ENCODE results near the gene USP7.
"Not testable (repeated sequence)": the region's sequence is repeated elsewhere in the genome, so short reads cannot be mapped to it uniquely, and the experiment has no call there.

USP7 gene

GRCh38 chr16:8971416-8971815, 7.7 kb upstream of the USP7 start:
- H3K36me3 ChIP-seq (ENCODE audit: control insufficient read depth, low read depth, low read length) = no peaks in the 10 kb centered on the region
- H3K27me3 ChIP-seq (ENCODE audit: control insufficient read depth, insufficient read depth, low read length) = no peaks in the 10 kb centered on the region
- no peaks in the 10 kb centered on the region for H3K9me3 ChIP-seq (ENCODE audit: control insufficient read depth, low read depth, low read length)
- no peak overlapping the region for H3K27ac ChIP-seq (ENCODE audit: low read length)
- H3K4me1 ChIP-seq (ENCODE audit: control insufficient read depth, low read depth, low read length) = peaks cover 17% of the 10 kb centered on the region
- no peak overlapping the region for H3K4me3 ChIP-seq (ENCODE audit: low read length)
- no peak overlapping the region for H3K9ac ChIP-seq (ENCODE audit: low read length)

- not testable (repeated sequence) for H3K36me3 ChIP-seq (ENCODE audit: control insufficient read depth, low read depth, low read length); H3K27ac ChIP-seq (ENCODE audit: low read length); H3K4me3 ChIP-seq (ENCODE audit: low read length); H3K9ac ChIP-seq (ENCODE audit: low read length); H3K9me3 ChIP-seq (ENCODE audit: control insufficient read depth, low read depth, low read length); H3K27me3 ChIP-seq (ENCODE audit: control insufficient read depth, insufficient read depth, low read length)
- H3K4me1 ChIP-seq (ENCODE audit: control insufficient read depth, low read depth, low read length) = peaks cover 18% of the 10 kb centered on the region
Observed at GRCh38 chr16:8969202-8969897, 5.6 kb upstream of the USP7 start.

DNA sequence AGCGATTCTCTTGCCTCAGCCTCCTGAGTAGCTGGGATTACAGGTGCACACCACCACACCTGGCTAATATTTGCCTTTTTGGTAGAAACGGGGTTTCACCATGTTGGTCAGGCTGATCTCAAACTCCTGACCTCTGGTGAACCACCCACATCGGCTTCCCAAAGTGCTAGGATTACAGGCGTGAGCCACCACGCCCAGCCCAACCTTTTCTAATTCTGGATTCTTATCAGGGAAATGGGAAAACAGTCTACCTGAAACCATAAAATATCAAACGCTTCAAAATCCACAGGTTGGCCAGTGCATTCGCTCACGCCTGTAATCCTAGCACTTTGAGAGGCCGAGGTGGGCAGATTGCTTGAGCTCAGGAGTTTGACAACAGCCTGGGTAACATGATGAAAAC, 4.3 kb upstream of the USP7 start:
- not testable (repeated sequence) for H3K27ac ChIP-seq (ENCODE audit: low read length); H3K9me3 ChIP-seq (ENCODE audit: control insufficient read depth, low read depth, low read length); H3K9ac ChIP-seq (ENCODE audit: low read length); H3K36me3 ChIP-seq (ENCODE audit: control insufficient read depth, low read depth, low read length); H3K4me3 ChIP-seq (ENCODE audit: low read length)
- H3K4me1 ChIP-seq (ENCODE audit: control insufficient read depth, low read depth, low read length) = peaks cover 18% of the 10 kb centered on the region
- H3K27me3 ChIP-seq (ENCODE audit: control insufficient read depth, insufficient read depth, low read length) = peaks cover 11% of the 10 kb centered on the region

GRCh38 chr16:8967132-8967821, 3.6 kb upstream of the USP7 start:
- no peaks in the 10 kb centered on the region for H3K9me3 ChIP-seq (ENCODE audit: control insufficient read depth, low read depth, low read length)
- H3K9ac ChIP-seq (ENCODE audit: low read length) = no peak overlapping the region
- H3K27me3 ChIP-seq (ENCODE audit: control insufficient read depth, insufficient read depth, low read length) = peaks cover 13% of the 10 kb centered on the region
- H3K36me3 ChIP-seq (ENCODE audit: control insufficient read depth, low read depth, low read length) = no peaks in the 10 kb centered on the region
- H3K4me3 ChIP-seq (ENCODE audit: low read length) = peak overlapping the region; percentile 11
- no peak overlapping the region for H3K27ac ChIP-seq (ENCODE audit: low read length)
- peaks cover 18% of the 10 kb centered on the region for H3K4me1 ChIP-seq (ENCODE audit: control insufficient read depth, low read depth, low read length)

DNA sequence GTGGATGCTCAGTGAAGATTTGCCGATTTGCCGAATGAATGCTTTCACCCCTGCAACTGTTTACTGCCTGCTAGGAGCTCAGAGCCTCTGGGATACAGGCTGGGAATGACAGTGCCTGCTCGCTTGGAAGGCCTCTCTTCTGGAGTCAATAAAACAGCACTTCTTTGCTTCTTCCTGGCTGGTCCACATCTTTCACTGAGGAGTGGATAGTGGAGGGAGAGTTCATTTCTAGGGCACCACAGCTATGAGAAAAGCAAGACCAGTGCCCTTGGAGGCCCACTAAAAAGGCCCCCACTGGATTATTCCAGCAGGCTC, 3.1 kb upstream of the USP7 start:
- Histone ChIP-seq H3K9ac (ENCODE audit: low read length) (no peak overlapping the region), H3K4me1 (ENCODE audit: control insufficient read depth, low read depth, low read length) (peaks cover 22% of the 10 kb centered on the region), H3K4me3 (ENCODE audit: low read length) (peak overlapping the region; percentile 11), H3K36me3 (ENCODE audit: control insufficient read depth, low read depth, low read length) (no peaks in the 10 kb centered on the region), H3K9me3 (ENCODE audit: control insufficient read depth, low read depth, low read length) (no peaks in the 10 kb centered on the region), H3K27ac (ENCODE audit: low read length) (no peak overlapping the region), H3K27me3 (ENCODE audit: control insufficient read depth, insufficient read depth, low read length) (peaks cover 18% of the 10 kb centered on the region)

- H3K4me3 ChIP-seq (ENCODE audit: low read length) = peak overlapping the region; percentile 61
- H3K4me1 ChIP-seq (ENCODE audit: control insufficient read depth, low read depth, low read length) = peaks cover 41% of the 10 kb centered on the region
- peaks cover 21% of the 10 kb centered on the region for H3K27me3 ChIP-seq (ENCODE audit: control insufficient read depth, insufficient read depth, low read length)
- no peaks in the 10 kb centered on the region for H3K36me3 ChIP-seq (ENCODE audit: control insufficient read depth, low read depth, low read length)
- H3K27ac ChIP-seq (ENCODE audit: low read length) = no peak overlapping the region
- no peaks in the 10 kb centered on the region for H3K9me3 ChIP-seq (ENCODE audit: control insufficient read depth, low read depth, low read length)
- H3K9ac ChIP-seq (ENCODE audit: low read length) = no peak overlapping the region
Observed at GRCh38 chr16:8964462-8964861, 756 bp upstream of the USP7 start.

DNA sequence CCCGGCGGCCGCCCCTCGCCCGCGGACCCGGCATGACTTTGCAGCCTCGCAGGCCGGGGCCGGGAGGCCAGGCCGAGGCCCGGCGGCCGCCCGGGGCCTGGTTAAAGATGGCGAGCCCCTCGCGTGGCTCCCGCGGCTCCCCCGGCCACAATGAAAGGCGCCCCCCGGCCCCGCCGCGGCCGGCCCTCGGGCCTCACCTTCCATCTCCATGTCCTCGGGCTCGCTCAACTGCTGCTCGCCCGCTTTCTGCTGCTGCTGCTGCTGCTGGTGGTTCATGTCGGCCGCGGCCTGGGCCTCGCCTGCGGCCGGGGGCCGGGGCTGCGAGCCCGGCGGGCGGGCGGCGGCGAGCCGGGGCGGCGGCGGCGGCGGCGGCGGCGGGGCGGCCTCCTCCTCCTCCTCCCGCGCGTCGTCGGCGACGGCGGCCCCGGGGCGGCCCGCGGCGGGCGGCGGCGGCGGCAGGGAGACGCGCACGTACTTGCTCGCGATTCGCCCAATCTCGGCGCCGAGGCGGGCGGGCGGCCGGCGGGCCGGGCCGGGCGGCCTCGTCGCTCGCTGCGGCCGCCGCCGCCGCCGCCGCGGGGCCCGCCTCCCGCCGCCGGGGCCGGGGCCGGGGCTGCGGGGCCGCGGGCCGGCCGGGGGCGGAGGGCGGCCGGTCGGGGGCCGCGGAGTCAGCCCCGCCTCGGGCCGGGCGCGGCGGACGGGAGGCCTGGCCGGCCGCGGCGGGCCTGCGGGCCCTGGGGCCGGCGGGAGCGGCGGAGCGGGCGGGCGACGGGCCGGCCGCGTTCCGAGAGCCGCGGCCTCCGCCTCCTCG, 491 bp downstream of the USP7 start:
- Histone ChIP-seq H3K9me3 (ENCODE audit: control insufficient read depth, low read depth, low read length) (no peaks in the 10 kb centered on the region), H3K4me1 (ENCODE audit: control insufficient read depth, low read depth, low read length) (peaks cover 54% of the 10 kb centered on the region), H3K27ac (ENCODE audit: low read length) (peak overlapping the region; percentile 7), H3K27me3 (ENCODE audit: control insufficient read depth, insufficient read depth, low read length) (peaks cover 21% of the 10 kb centered on the region), H3K4me3 (ENCODE audit: low read length) (peak overlapping the region; percentile 87), H3K9ac (ENCODE audit: low read length) (peak overlapping the region; percentile 78), H3K36me3 (ENCODE audit: control insufficient read depth, low read depth, low read length) (no peaks in the 10 kb centered on the region)

- H3K9ac ChIP-seq (ENCODE audit: low read length) = peak overlapping the region; percentile 78
- peaks cover 21% of the 10 kb centered on the region for H3K27me3 ChIP-seq (ENCODE audit: control insufficient read depth, insufficient read depth, low read length)
- peak overlapping the region; percentile 87 for H3K4me3 ChIP-seq (ENCODE audit: low read length)
- peaks cover 51% of the 10 kb centered on the region for H3K4me1 ChIP-seq (ENCODE audit: control insufficient read depth, low read depth, low read length)
- H3K27ac ChIP-seq (ENCODE audit: low read length) = peak overlapping the region; percentile 7
- H3K36me3 ChIP-seq (ENCODE audit: control insufficient read depth, low read depth, low read length) = no peaks in the 10 kb centered on the region
- H3K9me3 ChIP-seq (ENCODE audit: control insufficient read depth, low read depth, low read length) = no peaks in the 10 kb centered on the region
Observed at GRCh38 chr16:8962393-8963009, 1.2 kb downstream of the USP7 start.

DNA sequence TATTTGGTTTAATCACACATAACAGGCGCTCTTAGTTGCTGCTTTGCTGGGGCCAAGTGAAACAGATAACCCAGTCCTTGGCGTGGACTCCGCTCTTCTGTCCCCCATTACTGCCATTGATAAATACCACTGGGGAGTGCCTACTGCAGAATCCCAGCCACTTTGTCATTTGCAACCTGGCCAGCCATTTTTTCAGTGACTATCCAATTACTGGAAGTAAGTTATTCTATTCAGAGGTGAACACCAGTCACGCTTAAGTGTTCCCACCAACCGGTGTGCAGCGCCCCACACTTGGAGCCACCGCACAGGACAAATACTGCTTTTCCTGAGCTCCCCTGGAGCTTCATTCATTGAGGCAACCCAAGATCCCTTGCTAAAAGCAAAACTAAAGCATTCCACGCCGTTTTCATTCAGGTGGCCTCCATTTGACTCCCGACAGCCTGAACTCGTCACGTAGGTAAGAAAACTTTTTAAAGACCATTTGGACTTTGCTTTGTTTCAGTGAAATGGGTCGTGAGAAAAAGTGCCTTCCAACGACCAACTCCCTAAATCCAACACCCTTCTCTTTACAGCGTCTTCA, 1.8 kb downstream of the USP7 start:
- no peaks in the 10 kb centered on the region for H3K36me3 ChIP-seq (ENCODE audit: control insufficient read depth, low read depth, low read length)
- H3K27me3 ChIP-seq (ENCODE audit: control insufficient read depth, insufficient read depth, low read length) = peaks cover 21% of the 10 kb centered on the region
- peak overlapping the region; percentile 78 for H3K9ac ChIP-seq (ENCODE audit: low read length)
- peak overlapping the region; percentile 87 for H3K4me3 ChIP-seq (ENCODE audit: low read length)
- no peak overlapping the region for H3K27ac ChIP-seq (ENCODE audit: low read length)
- H3K9me3 ChIP-seq (ENCODE audit: control insufficient read depth, low read depth, low read length) = no peaks in the 10 kb centered on the region
- peaks cover 50% of the 10 kb centered on the region for H3K4me1 ChIP-seq (ENCODE audit: control insufficient read depth, low read depth, low read length)

GRCh38 chr16:8960788-8961109, 3.0 kb downstream of the USP7 start:
- Histone ChIP-seq H3K27ac (ENCODE audit: low read length) (no peak overlapping the region), H3K9ac (ENCODE audit: low read length) (no peak overlapping the region), H3K4me1 (ENCODE audit: control insufficient read depth, low read depth, low read length) (peaks cover 49% of the 10 kb centered on the region), H3K36me3 (ENCODE audit: control insufficient read depth, low read depth, low read length) (no peaks in the 10 kb centered on the region), H3K27me3 (ENCODE audit: control insufficient read depth, insufficient read depth, low read length) (peaks cover 21% of the 10 kb centered on the region), H3K4me3 (ENCODE audit: low read length) (peak overlapping the region; percentile 23), H3K9me3 (ENCODE audit: control insufficient read depth, low read depth, low read length) (no peaks in the 10 kb centered on the region)

Measured in iPS-18a (cell line).